Hepatocyte (in vitro differentiated cells): ENCODE measurements around the gene VPS16. TPM values are rescaled to one million over a fixed set of nuclear protein-coding genes. Genes with fewer than 3 reads are reported as not detected.

Experiments
- DNase-seq: peaks from one replicate; pipeline ENCODE4 v3.0.0-alpha.2; 2016; ENCODE audit warnings: low spot score
- H2AFZ ChIP-seq: fragments of 200-600 bp; sonication (generic); 2 replicates; pipeline ENCODE4 v1.6.0; 2016; ENCODE audit warnings: antibody characterized with exemption, mild to moderate bottlenecking
- H3K27ac ChIP-seq: fragments of 200-600 bp; sonication (generic); 2 replicates; pipeline ENCODE4 v1.5.1; 2016; ENCODE audit warnings: mild to moderate bottlenecking
- H3K27me3 ChIP-seq: fragments of 200-600 bp; sonication (generic); 2 replicates; pipeline ENCODE4 v1.6.1; 2016
- H3K36me3 ChIP-seq: fragments of 200-600 bp; sonication (generic); replicated peaks from 2 replicates; pipeline ENCODE4 v1.5.1; 2016; ENCODE audit warnings: low read depth; ENCODE audit not compliant: insufficient read depth
- H3K4me1 ChIP-seq: fragments of 200-600 bp; sonication (generic); 2 replicates; pipeline ENCODE4 v1.5.1; 2016; ENCODE audit warnings: mild to moderate bottlenecking, moderate library complexity; ENCODE audit not compliant: insufficient read depth
- H3K4me2 ChIP-seq: fragments of 200-600 bp; sonication (generic); 2 replicates; pipeline ENCODE4 v1.6.0; 2016
- H3K4me3 ChIP-seq: fragments of 200-600 bp; sonication (generic); 2 replicates; pipeline ENCODE4 v1.5.1; 2016; ENCODE audit warnings: mild to moderate bottlenecking
- H3K79me2 ChIP-seq: fragments of 200-600 bp; sonication (generic); 2 replicates; pipeline ENCODE4 v1.6.0; 2017; ENCODE audit warnings: mild to moderate bottlenecking
- H3K9me2 ChIP-seq: fragments of 200-600 bp; sonication (generic); replicated peaks from 2 replicates; pipeline ENCODE4 v1.6.0; 2017; ENCODE audit warnings: mild to moderate bottlenecking; ENCODE audit not compliant: insufficient read depth
- H3K9me3 ChIP-seq: fragments of 200-600 bp; sonication (generic); 2 replicates; pipeline ENCODE4 v1.5.1; 2016; ENCODE audit warnings: low read depth, mild to moderate bottlenecking
- H4K20me1 ChIP-seq: fragments of 200-600 bp; sonication (generic); 2 replicates; pipeline ENCODE4 v1.6.0; 2016; ENCODE audit warnings: mild to moderate bottlenecking; ENCODE audit not compliant: insufficient read depth, poor library complexity, severe bottlenecking
- CTCF ChIP-seq: fragments of 200-600 bp; sonication (generic); IDR thresholded peaks from 2 replicates; pipeline ENCODE4 v1.5.1; 2016; ENCODE audit warnings: antibody characterized with exemption, mild to moderate bottlenecking; ENCODE audit not compliant: poor library complexity
- EZH2 ChIP-seq: fragments of 200-600 bp; sonication (generic); IDR thresholded peaks from 2 replicates; pipeline ENCODE4 v1.6.1; 2016; ENCODE audit warnings: antibody characterized with exemption, mild to moderate bottlenecking, borderline replicate concordance
- EZH2phosphoT487 ChIP-seq: fragments of 200-600 bp; sonication (generic); IDR thresholded peaks from one replicate; pipeline ENCODE4 v1.6.1; 2018; ENCODE audit warnings: antibody characterized with exemption, mild to moderate bottlenecking, low read depth, moderate library complexity; ENCODE audit not compliant: unreplicated experiment, severe bottlenecking
- WGBS: methylation state at CpG from one replicate; pipeline ENCODE4 v1.1.6; 2016; ENCODE audit warnings: low lambda C conversion rate; ENCODE audit errors: missing lambda C conversion rate; 5-methylcytosine and 5-hydroxymethylcytosine counted together
- polyA plus RNA-seq: library from polyadenylated mRNA; unstranded; fragments of >200 nt; fragmentation: Nextera tagmentation; extraction: Ambion mirVana; gene quantifications from 2 replicates; pipeline ENCODE4 v1.2.1, GENCODE V29; 2016
- total RNA-seq: library from RNA; depleted of rRNA; stranded (reverse); fragments of >200 nt; gene quantifications from 2 replicates; pipeline ENCODE4 v1.2.3, GENCODE V29; 2014

Gene VPS16
- total and polyA plus RNA-seq, 2 experiments from 2014 or later, result 34.6 to 42.9 TPM

- H2AFZ ChIP-seq, result no peak overlapping the region
- TF ChIP-seq EZH2phosphoT487 (no peak), EZH2 (no peak), CTCF (no peak)
- no peaks in the 10 kb centered on the region for H3K36me3 ChIP-seq
- peaks cover 22% of the 10 kb centered on the region for H3K79me2 ChIP-seq
- H3K9me2 ChIP-seq, result no peaks in the 10 kb centered on the region
- H3K27ac ChIP-seq, result no peak overlapping the region
- H3K4me2 ChIP-seq, result no peak overlapping the region
- no peaks in the 10 kb centered on the region for H4K20me1 ChIP-seq
- DNase-seq, result no peak
- H3K4me1 ChIP-seq, result peaks cover 15% of the 10 kb centered on the region
- WGBS, result 98% methylated on average over 6 of the region's 6 CpGs
- no peaks in the 10 kb centered on the region for H3K9me3 ChIP-seq
- no peak overlapping the region for H3K4me3 ChIP-seq
- H3K27me3 ChIP-seq, result no peaks in the 10 kb centered on the region
Measured at GRCh38 chr20:2837221-2837960, 3.2 kb upstream of the VPS16 start.

GRCh38 chr20:2838170-2838797 is 2.3 kb upstream of the VPS16 start:
- no peak for DNase-seq
- Histone ChIP-seq H3K4me1 (peaks cover 15% of the 10 kb centered on the region), H3K4me2 (no peak overlapping the region), H3K27me3 (no peaks in the 10 kb centered on the region), H3K79me2 (peaks cover 31% of the 10 kb centered on the region), H3K36me3 (no peaks in the 10 kb centered on the region), H3K9me2 (no peaks in the 10 kb centered on the region), H2AFZ (no peak overlapping the region), H3K9me3 (no peaks in the 10 kb centered on the region), H3K4me3 (no peak overlapping the region), H4K20me1 (no peaks in the 10 kb centered on the region), H3K27ac (no peak overlapping the region)
- 98% methylated on average over 19 of the region's 19 CpGs for WGBS
- TF ChIP-seq CTCF, result no peak
- no peak for TF ChIP-seq EZH2phosphoT487
- TF ChIP-seq EZH2, result no peak

GRCh38 chr20:2838847-2839671 is 1.5 kb upstream of the VPS16 start:
- H3K4me3 ChIP-seq, result no peak overlapping the region
- 95% methylated on average over 15 of the region's 15 CpGs for WGBS
- H4K20me1 ChIP-seq, result no peaks in the 10 kb centered on the region
- H3K9me3 ChIP-seq, result no peaks in the 10 kb centered on the region
- H3K9me2 ChIP-seq, result no peaks in the 10 kb centered on the region
- no peaks in the 10 kb centered on the region for H3K36me3 ChIP-seq
- H3K4me1 ChIP-seq, result peaks cover 15% of the 10 kb centered on the region
- H2AFZ ChIP-seq, result no peak overlapping the region
- H3K27me3 ChIP-seq, result no peaks in the 10 kb centered on the region
- TF ChIP-seq EZH2 (no peak), CTCF (no peak), EZH2phosphoT487 (no peak)
- no peak overlapping the region for H3K27ac ChIP-seq
- peaks cover 35% of the 10 kb centered on the region for H3K79me2 ChIP-seq
- no peak for DNase-seq
- H3K4me2 ChIP-seq, result peak overlapping the region; percentile 99
